HEK293T (cell line): ENCODE measurements around the gene SLC12A8.

Source experiments
- CTCF ChIA-PET: fragments of 350-600 bp; formaldehyde crosslinking; extraction: SDS; loops from one replicate; lab custom pipeline; 2021; ENCODE audit warnings: antibody characterized with exemption, inconsistent platforms; lab: Yijun Ruan, JAX
- POLR2A ChIA-PET: fragments of 350-600 bp; formaldehyde crosslinking; extraction: SDS; loops from one replicate; lab custom pipeline; 2020; ENCODE audit warnings: antibody characterized with exemption, inconsistent platforms; lab: Yijun Ruan, JAX
- DNase-seq: peaks from one replicate; pipeline ENCODE4 v3.0.0; 2012; ENCODE audit warnings: mixed read lengths; ENCODE audit errors: extremely low spot score
- ARNT ChIP-seq: fragments of 450-650 bp; IDR thresholded peaks from 2 replicates; pipeline ENCODE4 v1.6.1; 2017; ENCODE audit warnings: mild to moderate bottlenecking
- BHLHE40 ChIP-seq: fragments of 450-650 bp; IDR thresholded peaks from 2 replicates; pipeline ENCODE4 v1.6.1; 2016; ENCODE audit warnings: mild to moderate bottlenecking, moderate library complexity, borderline replicate concordance
- CTBP1 ChIP-seq: fragments of 450-650 bp; IDR thresholded peaks from 2 replicates; pipeline ENCODE4 v1.6.1; 2016; ENCODE audit warnings: borderline replicate concordance
- ELF4 ChIP-seq: fragments of 450-650 bp; IDR thresholded peaks from 2 replicates; pipeline ENCODE4 v1.6.1; 2017; ENCODE audit warnings: antibody characterized with exemption
- FOXA1 ChIP-seq: fragments of 450-650 bp; IDR thresholded peaks from 2 replicates; pipeline ENCODE4 v1.6.1; 2016; ENCODE audit warnings: mild to moderate bottlenecking
- FOXK2 ChIP-seq: fragments of 450-650 bp; IDR thresholded peaks from 2 replicates; pipeline ENCODE4 v1.6.1; 2016; ENCODE audit warnings: mild to moderate bottlenecking
- FOXM1 ChIP-seq: fragments of 450-650 bp; IDR thresholded peaks from 2 replicates; pipeline ENCODE4 v1.6.1; 2017; ENCODE audit warnings: mild to moderate bottlenecking, borderline replicate concordance
- HDGF ChIP-seq: fragments of 450-650 bp; IDR thresholded peaks from 2 replicates; pipeline ENCODE4 v1.6.1; 2017; ENCODE audit warnings: antibody characterized with exemption, borderline replicate concordance
- L3MBTL2 ChIP-seq: fragments of 450-650 bp; conservative IDR thresholded peaks from 2 replicates; pipeline ENCODE4 v1.6.1; 2016; ENCODE audit warnings: mild to moderate bottlenecking
- LEF1 ChIP-seq: fragments of 450-650 bp; IDR thresholded peaks from 2 replicates; pipeline ENCODE4 v1.6.1; 2017; ENCODE audit warnings: mild to moderate bottlenecking, borderline replicate concordance
- NFRKB ChIP-seq: fragments of 450-650 bp; IDR thresholded peaks from 2 replicates; pipeline ENCODE4 v1.6.1; 2016; ENCODE audit warnings: mild to moderate bottlenecking, moderate library complexity
- SP1 ChIP-seq: fragments of 450-650 bp; IDR thresholded peaks from 2 replicates; pipeline ENCODE4 v1.6.1; 2017
- SUZ12 ChIP-seq: fragments of 450-650 bp; IDR thresholded peaks from 2 replicates; pipeline ENCODE4 v1.6.1; 2016; ENCODE audit warnings: mild to moderate bottlenecking
- TARDBP ChIP-seq: fragments of 450-650 bp; IDR thresholded peaks from 2 replicates; pipeline ENCODE4 v1.6.1; 2016
- ZNF384 ChIP-seq: fragments of 450-650 bp; IDR thresholded peaks from 2 replicates; pipeline ENCODE4 v1.6.1; 2016
- TF ChIP-seq, protein P1 (sequence below): fragments of 450-650 bp; IDR thresholded peaks from 2 replicates; pipeline ENCODE4 v1.6.1; 2016

The SLC12A8 gene

DNA sequence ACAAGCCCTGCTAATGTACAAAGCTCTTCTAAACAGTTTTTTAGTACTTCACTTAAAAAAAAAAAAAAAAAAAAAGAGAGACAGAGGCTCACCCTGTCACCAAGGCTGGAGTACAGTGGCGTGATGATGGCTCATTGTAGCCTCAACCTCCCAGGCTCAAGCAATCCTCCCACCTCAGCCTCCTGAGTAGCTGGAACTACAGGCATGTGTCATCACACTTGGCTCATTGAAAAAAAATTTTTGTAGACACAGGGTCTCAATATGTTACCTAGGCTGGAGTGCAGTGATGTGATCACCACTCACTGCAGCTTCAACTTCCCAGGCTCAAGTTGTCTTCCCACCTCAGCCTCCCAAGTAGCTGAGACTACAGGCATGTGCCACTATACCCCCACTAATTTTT, 109.1 kb downstream of the SLC12A8 start:
- ChIA-PET CTCF (no interaction called here), POLR2A (no interaction called here)
- no peak for TF ChIP-seq NFRKB
- TF ChIP-seq FOXA1 = no peak
- TF ChIP-seq SP1 = no peak
- TF ChIP-seq, protein P1, sequence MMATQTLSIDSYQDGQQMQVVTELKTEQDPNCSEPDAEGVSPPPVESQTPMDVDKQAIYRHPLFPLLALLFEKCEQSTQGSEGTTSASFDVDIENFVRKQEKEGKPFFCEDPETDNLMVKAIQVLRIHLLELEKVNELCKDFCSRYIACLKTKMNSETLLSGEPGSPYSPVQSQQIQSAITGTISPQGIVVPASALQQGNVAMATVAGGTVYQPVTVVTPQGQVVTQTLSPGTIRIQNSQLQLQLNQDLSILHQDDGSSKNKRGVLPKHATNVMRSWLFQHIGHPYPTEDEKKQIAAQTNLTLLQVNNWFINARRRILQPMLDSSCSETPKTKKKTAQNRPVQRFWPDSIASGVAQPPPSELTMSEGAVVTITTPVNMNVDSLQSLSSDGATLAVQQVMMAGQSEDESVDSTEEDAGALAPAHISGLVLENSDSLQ = no peak
- TF ChIP-seq SUZ12 = no peak
- TF ChIP-seq FOXM1 = no peak
- TF ChIP-seq CTBP1 = no peak
- no peak for TF ChIP-seq BHLHE40
- TF ChIP-seq FOXK2 = no peak
- TF ChIP-seq L3MBTL2 = no peak
- no peak for TF ChIP-seq TARDBP
- TF ChIP-seq ARNT = no peak
- TF ChIP-seq ELF4 = no peak
- DNase-seq = no peak

DNA sequence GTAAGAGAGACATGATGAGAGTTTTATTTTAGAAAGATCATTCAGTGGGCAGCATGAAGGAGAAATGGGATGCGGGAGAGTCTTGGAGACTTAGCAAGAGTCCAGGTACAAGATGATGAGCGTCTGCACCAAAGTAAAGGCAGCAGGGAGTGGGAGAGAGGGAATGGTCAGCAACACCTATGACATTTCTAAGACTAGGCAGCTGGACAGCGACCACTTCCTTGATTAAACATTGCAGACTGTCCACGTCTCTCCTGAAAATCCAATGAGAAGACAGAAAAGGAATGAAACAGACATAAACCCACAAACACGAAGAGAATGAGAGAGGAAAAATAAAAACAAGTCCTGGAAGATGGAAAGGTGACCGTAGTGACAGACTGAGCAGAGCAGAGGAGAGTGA, 110.1 kb downstream of the SLC12A8 start:
- CTCF ChIA-PET = no interaction called here
- no peak for DNase-seq
- POLR2A ChIA-PET = no interaction called here
- TF ChIP-seq LEF1 (no peak), TARDBP (no peak), FOXK2 (no peak), ZNF384 (no peak), ELF4 (no peak), SP1 (no peak), L3MBTL2 (no peak), SUZ12 (no peak), BHLHE40 (no peak), NFRKB (no peak), ARNT (no peak), FOXM1 (no peak), CTBP1 (no peak), HDGF (no peak), FOXA1 (no peak)
- TF ChIP-seq, protein P1 = no peak

DNA sequence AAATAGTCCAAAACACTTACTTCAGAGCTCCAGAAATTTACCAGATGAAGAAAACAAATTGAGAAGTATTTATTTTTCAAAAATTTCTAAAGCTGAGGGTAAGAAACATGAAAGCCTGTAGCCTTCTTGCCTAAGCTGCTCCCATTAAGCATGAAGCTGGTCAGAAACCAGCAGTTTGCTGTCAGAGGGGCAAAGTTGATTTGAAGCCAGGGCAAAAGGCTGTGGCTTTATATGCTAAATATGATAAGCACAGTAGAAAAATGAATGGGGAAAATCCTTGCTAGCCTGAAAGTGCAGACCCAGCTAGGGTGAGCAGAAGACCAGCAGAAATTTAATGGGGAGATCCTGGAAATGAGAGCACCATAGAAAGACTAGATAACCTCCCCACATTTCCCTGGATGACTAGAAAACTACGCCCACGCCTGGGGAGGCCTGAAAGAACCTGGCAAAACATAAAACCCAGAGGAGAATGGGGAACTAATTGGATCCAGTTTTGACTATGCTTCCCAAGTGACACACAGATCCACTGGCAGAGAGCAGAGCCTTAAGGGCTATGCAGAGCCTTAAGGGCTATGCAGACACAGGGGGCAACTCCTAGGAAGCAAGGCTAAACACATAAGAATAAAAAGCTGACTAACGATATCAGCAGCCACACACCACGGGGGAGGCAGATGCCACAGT, 113.8 kb downstream of the SLC12A8 start:
- ChIA-PET POLR2A (no interaction called here), CTCF (no interaction called here)
- TF ChIP-seq, protein P1 = no peak
- TF ChIP-seq LEF1 (no peak), L3MBTL2 (no peak), FOXM1 (no peak), TARDBP (no peak), ELF4 (no peak)
- no peak for DNase-seq

DNA sequence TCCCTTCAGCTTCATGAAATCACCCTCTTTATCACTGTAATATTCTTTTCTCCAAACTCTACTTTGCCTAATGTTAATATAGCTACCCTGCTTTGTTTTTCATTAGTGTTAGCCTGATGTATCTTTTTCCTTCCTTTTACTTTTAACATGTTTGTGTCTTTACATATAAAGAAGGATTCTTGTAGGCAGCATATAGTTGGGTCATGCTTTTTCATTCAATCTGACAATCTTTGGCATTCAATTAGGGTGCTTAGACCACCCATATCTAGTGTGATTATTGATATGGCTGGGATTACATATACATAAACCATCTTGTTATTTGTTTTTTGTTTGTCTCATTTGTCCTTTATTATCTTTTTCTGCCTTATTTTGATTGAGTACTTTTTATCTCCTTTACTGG, 121.9 kb downstream of the SLC12A8 start:
- no peak for DNase-seq
- no peak for TF ChIP-seq ARNT
- no peak for TF ChIP-seq ELF4
- TF ChIP-seq ZNF384 = no peak
- TF ChIP-seq LEF1 = no peak
- no peak for TF ChIP-seq SUZ12
- TF ChIP-seq L3MBTL2 = no peak
- TF ChIP-seq CTBP1 = no peak
- TF ChIP-seq FOXK2 = no peak
- TF ChIP-seq BHLHE40 = no peak
- TF ChIP-seq TARDBP = no peak
- no peak for TF ChIP-seq FOXM1
- no peak for TF ChIP-seq SP1
- TF ChIP-seq, protein P1 = no peak
- no peak for TF ChIP-seq FOXA1
- TF ChIP-seq HDGF = no peak
- no peak for TF ChIP-seq NFRKB
- CTCF ChIA-PET = no interaction called here
- POLR2A ChIA-PET = no interaction called here

DNA sequence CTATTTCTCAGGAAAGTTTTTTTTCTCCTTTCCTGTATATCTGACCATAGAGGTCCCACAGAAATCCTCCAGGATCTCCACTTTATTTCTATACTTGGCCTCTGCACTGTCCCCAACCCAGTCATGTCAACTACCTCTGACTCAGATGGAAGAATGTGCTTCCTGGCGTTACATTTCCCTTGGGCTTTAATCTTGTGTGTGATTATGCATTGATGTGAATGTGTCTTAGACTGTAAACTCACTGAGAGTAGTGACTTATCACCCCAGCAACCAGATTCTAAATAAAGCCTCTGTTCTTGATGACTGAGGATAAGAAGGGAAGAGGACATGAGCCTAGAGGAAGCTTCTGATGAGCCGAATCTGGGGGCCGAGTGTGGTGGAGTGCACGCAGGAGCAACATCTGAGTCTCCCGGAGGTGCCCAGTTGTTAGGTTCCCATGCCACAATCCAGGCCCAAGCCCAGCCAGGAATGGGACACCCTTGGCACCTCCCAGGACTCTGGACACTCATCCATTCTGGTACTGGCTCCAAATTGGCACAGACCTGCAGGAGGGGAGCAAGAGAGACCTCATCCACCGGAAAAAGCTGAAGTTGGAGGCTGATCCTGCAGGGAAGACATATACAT, 124.7 kb downstream of the SLC12A8 start:
- POLR2A ChIA-PET = no interaction called here
- TF ChIP-seq ELF4 (no peak), ZNF384 (no peak), TARDBP (no peak), CTBP1 (no peak), L3MBTL2 (no peak), ARNT (no peak), FOXK2 (no peak)
- CTCF ChIA-PET = no interaction called here
- no peak for DNase-seq
